HG02981 (cell line): ENCODE results near the gene C19orf81.
A peak's percentile ranks its signal among the peaks of the same experiment; 100 is the strongest.

Experiments
- ATAC-seq: cut with Tn5 transposase; IDR thresholded peaks from one replicate; pipeline ENCODE4 v1.9.1; 2021; ENCODE audit warnings: mild to moderate bottlenecking, moderate library complexity; ENCODE audit not compliant: unreplicated experiment

C19orf81 gene

DNA sequence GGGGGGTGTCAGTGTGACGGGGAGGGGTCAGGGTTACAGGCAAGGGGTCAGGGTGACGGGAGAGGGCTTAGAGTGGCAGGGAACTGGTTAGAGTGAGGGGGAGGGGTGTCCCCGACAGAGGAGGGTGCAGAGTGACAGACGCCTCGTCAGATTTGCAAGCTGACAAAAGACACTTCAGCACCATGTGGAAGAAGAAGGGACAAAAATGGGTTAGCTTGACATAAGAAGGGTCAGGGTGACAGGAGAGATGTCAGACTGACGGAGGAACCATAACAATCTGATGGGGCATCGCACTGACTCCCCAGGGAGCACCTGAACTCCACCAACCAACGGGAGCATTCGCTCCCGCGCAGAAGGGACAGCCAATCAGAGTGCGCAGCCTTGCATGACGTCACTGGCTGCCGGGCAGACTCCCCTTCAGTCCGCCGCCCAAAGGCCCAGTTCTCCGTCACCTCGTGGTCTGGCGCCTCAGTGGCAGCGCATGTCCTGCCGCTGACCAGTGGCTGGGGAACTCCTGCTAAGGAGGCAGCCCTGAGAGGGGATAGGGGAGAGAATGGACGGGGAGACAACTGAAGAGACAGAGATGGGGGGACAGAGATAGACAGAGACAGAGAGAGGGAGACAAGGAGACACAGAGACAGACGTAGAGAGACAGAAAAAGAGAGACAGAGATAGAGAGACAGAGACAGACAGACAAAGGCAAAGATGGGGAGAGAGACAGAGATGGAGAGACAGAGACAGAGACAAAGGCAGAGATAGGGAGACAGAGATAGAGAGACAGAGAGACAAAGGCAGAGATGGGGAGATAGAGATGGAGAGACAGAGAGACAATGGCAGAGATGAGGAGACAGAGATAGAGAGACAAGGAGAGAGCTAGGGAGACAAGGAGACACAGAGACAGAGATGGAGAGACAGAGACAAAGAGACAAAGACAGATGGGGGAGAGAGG, 30.2 kb downstream of the C19orf81 start:
- peak; percentile 68 for ATAC-seq

DNA sequence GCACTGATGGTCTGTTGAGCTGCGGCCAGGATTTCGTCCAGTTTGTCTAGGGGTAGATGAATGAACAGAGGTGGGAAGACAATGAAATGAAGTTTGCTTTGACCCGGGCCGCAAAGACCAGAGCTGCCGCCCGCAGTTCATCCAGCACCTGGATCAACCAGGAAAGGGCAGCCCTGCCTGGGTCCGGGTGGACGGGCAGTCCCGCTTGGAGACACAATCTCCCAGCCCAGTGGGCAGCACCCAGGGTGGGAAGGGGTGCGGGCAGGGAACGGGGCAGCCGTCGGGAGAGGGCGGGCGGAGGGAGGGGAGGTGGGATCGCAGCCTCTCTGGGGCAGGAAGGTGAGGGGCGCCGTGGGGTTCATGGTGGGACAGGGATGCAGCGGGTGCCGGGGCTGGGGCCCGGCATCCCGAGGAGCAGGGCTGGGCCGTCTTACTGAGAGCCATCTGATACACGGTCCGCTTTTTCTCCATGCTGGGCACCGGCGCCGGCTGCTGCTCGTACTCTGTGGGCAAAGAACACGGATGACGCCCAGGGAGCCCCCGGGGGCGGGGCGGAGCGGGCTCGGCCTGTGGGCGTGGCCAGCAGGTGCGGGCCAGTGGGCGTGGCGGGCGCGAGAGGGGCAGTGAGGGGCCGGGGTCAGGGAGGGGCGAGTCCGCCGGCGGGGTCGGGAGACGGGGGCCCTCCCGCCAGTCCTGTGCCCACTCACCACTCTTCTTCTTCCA, 37.2 kb downstream of the C19orf81 start:
- no peak for ATAC-seq

DNA sequence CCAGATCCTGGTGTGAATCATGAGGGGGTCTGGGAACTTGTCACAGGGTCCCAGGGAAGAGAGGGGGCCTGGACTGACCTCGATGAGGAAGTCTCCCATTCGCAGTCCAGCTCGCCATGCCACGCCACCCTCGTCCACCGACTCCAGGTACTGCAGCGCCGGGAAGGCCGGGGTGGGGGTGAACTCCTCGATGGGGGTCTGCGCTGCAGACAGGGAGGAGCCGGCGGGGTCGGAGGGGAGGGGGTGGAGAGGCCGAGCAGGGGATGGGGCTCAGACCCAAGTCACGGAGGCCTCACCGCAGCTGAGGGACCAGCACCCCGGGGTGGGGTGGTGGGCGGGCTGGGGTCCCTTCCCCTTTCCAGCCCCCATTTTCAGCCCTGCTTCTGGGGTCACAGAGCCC, 39.5 kb downstream of the C19orf81 start:
- no peak for ATAC-seq

DNA sequence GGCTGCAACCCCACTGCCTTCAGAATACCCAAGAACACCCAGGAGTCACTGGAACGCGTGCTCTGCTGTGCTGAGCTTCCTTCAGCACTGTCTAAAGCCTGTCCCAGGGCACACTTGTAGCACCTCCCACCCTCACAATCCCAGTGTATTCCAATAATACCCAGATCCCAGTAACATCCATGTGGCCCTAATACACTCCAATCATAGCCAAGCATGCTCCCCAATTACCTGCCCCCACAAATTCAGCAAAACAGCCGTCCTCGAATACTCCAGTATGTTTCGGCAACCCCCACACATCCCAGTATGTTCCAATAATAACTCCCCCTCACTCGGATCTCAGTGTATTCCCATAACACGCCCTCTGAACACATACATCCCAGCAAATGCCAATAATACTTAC, 41.2 kb downstream of the C19orf81 start:
- ATAC-seq: no peak

DNA sequence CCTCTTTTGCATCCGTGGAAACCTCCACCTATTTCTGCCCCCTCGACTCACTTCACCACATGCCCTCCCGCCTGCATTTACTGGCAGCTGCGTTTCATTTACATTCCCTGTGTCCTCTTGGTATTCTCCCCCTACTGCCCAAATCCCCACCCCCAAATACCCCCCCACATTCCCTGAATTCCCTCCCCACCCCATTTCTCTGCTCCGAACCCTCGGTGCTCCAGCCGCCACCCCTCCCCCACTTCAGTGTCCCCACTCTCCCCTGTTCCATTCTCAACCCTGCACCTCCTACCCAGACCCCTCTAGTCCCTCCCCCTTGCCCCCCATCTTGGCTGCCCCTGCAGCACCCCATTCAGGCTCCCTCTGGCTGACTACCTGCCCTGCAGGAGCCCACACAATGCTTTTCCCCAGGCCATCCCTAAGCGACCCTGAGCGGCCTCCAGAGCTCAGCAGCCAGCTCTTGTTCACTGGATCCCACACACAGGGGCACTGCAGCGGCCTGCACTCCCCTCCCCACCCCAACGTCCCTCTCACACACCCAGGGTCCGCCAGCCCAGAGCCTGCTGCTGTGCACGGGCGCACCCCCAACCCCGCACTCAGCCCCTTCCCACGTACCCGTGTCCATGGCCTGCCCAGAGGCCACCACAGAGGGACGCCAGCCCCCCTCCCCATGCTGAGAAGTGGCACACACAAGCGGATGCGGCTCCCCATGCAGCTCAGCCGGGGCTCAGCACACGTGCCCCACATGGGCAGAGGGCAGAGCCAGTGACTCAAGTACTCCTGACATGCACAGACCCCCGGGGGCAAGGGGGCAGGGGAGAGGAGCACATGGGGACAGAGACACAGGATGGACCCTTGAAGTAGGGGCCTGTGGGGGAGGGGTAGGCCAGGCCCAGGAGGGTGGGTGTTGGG, 44.1 kb downstream of the C19orf81 start:
- ATAC-seq: no peak

DNA sequence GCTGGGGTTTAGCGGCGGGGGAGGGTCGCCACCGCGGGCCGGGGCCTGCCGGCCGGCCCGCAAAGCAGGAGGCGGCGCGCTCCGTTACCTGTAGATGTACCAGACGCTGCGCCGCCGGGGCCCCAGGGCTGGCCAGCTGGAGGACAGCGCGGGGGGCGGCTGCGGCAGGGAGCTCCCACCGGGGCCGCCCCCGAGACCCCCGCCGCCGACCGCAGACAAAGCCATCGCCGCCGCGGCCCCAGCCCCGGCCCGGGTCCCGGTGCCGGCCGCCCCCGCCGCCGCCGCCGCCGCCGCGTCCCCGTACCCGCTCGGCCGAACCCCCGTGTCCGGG, 45.5 kb downstream of the C19orf81 start:
- no peak for ATAC-seq

DNA sequence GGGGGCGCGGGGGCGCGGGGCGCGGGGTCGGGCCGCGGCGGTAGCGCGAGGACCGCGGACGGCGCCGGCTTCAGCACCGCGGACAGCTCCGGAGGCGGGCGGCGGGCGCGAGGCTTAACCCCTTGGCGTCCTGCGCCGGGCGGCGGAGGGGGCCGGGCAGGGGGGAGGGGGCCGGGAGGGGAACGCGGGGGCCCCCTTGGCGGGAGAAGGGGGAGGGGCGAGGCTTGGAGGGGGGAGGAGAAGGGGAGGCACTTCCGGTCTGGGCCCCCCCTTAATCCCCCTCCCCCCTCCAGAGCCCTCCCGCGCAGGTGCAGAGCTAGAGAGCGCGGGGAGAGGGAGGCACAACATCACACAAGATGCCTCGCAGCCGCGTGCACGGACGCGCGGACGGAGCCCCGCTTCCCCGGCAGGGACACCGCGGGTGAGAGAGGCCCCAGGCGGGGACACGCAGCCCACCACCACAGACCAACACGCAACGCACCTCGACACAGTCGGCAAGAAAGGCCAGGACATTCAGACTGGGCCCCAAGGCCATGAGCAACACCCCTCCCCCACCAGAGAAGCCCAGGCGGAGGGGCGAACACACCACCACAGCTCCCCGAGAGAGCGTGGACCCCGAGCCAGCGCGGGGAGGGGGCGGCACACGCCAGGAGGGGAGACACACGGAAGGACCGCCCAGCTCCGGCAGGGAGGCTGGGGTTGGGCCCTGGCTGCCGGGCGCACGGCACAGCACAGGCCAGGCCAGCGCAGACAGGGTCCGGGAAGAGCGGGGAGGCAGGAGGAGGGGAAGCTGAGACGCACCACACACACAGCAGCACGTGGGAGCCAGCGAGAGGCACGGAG, 46.2 kb downstream of the C19orf81 start:
- ATAC-seq: no peak

DNA sequence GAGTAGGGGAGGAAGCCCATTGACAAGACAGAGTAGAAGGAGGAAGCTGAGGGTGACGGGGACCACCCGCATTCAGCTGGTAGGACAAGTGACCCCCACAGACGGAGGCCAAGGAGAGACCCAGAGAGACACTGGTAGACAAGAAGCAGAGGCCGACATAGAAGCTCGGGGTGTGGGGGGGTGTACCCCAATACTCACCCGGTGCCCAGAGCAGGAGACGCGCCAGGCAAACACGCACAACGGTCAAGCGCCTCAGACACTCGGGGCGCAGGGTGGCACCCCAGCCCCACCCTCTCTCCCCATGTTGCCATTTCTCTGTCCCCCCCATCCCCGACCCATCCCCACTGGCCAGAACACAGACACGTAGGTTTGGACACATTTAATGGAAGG, 46.8 kb downstream of the C19orf81 start:
- ATAC-seq: no peak

DNA sequence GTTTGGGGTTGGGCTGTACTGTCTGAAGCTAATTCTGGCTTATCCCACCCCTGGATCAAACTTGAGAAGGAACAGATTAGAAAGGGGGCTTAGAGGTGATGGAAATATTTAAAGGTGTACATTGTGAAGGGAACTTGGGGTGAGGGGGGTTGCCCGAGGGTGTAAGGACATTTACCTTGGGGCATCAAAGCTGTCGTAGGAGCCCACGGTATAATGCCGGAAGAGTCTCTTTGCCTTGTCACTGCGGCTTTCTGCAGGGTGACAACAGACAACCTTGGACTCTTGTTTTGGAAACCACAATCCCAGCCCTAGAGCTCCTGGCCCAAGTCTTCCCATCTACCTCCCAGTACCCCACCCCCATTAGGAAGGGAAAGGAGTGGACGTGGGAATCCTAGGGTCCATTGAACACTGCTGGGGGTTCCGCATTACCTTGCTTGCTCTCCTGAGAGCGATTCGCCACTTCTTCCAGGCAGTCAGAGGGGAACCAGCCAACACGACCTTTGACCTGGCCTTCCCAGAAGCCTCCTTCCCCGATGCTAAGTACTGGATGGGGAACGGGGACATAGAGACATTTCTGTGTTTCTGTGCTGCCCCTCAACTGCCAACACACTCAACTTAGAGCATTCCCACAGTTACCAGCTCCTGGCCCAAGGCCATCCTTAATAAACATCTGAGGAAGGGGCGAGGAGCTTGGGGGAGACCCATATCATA, 48.3 kb downstream of the C19orf81 start:
- ATAC-seq: no peak

DNA sequence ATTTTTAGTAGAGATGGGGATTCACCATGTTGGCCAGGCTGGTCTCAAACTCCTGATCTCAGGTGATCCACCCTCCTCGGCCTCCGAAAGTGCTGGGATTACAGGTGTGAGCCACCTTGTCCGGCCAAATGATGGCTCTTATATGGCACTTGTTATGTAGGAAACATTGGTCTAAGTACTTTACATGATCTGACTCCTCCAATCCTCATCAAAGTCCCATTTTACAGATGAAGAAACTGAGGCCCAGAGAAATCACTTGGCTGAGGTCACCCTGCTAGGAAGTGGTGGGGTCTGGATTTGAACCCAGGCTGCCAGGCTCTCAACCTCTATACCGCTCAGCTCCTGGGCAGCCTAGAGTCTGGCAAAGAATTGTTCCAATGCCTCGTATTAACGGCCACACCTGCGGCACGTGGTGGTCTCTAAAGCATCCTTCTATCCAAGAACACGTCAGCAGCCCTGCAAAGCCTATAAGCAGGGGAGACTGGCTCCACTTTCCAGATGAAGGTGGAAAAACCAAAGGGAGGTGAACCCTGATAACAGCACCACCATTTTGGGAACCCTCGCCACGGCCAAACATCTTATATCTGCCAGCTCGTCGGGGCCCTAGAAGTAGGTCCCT, 52.2 kb downstream of the C19orf81 start:
- no peak for ATAC-seq

DNA sequence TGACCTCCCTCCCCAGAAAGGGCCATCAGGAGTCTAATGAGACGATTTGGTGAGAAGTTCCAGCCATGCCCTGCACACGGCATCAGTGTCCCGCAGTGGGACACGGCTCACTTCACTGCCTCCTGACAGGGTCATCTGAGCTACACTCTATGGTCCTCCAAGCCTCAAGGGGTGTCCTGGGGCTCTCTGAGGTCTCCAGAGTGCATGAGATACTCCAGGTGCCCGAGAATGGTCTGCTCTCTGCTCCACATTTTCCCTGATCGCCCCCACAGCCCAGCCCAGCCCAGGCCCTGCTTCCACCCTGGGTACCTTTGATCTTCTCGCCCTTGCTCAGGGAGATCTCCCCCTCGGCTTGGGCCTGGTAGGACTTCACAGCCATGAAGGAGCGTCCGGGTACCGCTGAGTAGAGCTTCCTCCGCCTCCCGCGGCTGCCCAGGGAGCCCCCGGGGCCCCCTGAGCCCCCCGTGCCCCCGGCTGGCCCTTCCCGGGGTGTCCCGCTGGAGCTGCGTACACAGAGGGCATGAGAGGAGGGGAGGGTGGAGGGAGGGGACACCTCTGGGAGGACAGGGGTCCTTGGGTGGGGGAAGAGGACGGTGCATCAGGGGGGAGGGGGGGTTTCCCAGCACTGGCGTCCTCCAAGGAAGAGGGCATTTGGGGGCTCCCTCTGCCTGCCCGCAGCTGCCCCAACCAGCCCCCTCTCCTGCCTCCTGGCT, 53.1 kb downstream of the C19orf81 start:
- ATAC-seq: no peak

DNA sequence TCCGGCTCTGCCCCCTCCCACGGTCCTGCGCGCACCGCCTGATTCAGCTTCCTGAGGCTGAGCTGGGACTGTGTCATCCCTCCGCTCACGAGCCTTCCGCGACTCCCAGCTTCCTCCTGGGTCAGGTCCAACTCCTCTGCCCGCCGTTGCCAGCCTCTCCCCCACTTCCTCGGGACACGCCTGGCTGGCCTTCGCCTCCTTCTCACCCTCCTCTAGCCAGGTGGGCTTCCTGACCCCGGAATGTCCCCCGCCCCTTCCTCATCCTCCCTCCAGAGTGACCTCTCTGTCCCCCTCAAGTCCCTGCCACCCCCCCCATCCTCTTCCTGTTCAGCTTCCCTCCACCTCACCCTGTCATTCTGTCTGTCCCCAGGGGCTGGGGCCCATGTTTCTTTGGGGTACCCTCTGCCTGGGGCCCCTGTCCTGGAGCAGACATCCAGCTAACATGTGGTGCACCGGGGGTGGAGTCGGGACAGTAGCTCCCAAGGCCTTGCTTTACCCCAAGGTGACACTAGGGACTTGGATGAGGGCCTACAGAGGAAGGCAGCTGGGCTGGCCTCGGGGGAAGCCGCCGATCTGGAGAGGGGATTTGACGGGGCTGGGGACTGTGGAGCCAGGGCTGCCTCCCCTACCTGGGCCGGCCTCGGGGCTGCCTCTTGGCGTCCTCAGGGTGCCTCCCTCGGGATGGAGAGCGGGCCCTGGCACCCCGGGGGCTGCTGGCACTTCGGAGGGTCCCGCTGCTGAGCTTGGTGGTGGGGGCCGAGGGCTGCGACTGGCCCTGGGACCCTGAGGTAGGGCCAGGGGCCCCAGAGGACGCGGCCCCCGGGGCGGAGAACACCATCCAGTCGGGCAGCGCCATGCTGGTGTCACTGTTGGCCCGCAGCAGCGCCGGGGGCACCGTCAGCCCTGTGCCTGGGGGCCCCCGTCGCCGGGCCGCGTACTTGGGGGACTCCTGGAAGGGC, 53.9 kb downstream of the C19orf81 start:
- no peak for ATAC-seq

DNA sequence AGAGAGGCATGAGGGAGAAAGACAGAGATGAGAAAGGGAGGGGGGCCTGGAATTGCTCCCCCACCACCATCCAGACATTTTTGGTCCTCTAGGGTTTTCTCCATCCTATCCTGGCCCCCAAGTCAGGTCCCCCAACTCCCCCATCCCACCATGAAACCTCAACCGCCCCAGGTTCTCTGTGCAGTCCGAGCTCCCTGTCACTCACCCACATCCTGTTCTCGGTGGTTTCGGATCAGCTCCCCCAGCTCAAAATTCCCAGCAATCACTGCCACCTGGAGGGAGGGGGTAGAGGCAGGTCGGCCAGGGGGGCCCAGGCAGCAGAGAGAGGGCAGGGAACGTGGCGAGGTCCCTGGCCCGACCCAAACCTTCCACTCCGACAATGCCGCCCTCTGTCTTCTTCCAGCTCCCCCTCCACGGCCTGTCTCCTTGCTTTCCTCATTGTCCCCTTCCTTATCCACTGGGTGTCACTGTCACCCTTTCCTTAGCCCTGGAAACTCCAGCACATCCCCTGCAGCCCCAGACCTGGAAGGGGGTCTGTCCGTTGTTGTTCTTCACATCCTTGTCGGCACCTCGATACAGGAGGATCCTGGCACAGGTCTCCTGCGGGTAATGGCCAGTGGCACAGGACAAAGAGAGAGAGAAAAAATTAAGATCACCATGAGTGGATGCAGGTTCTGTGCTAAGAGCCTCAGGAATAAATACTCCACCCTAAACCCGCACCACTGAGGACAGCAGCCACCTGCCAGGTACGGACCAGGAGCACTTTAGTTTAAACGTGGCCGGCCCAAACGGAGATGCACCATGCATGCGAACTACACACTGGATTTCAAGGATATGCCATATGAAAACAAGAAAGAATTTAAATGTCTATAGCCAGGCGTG, 54.9 kb downstream of the C19orf81 start:
- no peak for ATAC-seq

DNA sequence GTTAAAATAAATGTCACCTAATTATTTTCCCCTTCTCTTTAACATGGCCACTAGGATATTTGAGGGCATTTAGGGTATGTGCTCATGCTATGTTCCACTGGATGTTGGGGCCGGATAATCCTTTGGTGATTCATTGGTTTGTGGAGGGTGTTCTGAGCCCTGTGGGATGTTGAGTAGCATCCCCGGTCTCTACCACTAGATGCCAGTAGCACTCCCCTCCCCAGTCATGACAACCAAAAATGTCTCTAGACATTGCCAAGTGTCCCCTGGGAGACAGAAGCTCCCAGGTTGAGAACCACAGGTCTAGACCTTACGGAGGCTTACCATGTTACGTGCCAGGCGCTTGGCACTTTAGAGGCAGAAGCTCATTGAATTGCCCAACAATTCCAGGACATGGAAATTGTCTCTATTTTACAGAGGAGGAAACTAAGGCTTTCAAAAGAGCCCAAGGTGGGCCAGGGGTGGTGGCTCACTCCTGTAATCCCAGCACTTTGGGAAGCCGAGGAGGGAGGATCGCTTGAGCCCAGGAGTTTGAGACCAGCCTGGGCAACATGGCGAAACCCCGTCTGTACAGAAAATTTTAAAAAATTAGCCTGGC, 56.3 kb downstream of the C19orf81 start:
- no peak for ATAC-seq

DNA sequence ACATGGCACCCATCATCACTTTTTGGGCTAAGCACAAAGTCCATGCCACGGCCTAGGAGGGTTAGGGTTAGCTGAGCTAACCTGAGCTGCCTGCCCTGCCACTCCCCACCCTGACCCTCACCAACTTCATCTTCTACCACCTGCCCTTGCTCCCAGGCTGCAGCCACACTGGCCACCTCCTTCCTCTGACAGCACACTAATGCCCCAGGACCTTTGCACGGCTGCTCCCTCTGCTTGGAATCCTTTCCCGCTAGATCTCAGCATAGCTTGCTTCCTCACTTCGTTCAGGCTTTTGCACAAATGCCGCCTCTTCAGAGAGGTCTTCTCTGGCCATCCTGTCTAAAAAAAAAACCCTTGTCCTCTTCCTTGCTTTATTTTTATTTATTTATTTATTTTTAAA, 57.1 kb downstream of the C19orf81 start:
- ATAC-seq: no peak

DNA sequence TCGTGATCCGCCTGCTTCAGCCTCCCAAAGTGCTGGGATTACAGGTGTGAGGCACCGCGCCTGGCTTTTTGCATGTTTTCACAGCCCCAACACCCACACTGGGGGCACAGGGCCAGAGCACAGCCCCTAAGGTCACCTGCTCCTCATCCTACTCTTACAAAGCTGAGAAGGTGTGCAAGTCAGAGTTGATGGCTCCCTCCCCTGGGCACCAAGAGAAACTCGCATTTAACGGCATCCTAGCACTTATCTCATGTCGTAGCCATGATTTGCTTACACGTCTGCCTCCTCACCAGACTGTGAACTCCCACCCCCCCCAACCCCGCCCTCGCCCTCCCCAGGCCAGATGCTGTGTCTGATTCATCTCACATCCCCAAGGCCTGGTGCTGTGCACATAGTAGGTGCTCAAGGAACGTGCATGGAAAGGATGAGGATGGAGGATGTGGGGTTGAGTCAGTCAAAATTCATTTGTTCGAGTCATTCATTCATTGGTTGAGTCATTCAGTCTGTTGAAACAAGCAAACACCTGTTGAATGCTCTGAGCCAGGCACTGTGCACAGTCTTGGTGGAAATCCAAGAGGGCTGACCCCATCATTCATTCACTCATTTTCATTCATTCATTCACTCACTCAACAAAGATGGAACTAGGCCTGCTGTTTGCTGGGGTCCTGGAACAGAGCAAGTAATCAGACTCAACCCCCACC, 59.1 kb downstream of the C19orf81 start:
- no peak for ATAC-seq
